GM08714 (cell line): ENCODE data around the gene IL22RA2.

ENCODE experiments used
- H3K4me3 ChIP-seq: fragments of 200-500 bp; sonication (Bioruptor generic); 2 replicates; pipeline ENCODE4 v1.5.1; 2014; ENCODE audit warnings: mild to moderate bottlenecking, low read length, inconsistent platforms
- ZNF274 ChIP-seq: IDR thresholded peaks from 2 replicates; pipeline ENCODE4 v1.6.1; 2012; ENCODE audit warnings: mild to moderate bottlenecking, low read depth, low read length

Gene IL22RA2

DNA sequence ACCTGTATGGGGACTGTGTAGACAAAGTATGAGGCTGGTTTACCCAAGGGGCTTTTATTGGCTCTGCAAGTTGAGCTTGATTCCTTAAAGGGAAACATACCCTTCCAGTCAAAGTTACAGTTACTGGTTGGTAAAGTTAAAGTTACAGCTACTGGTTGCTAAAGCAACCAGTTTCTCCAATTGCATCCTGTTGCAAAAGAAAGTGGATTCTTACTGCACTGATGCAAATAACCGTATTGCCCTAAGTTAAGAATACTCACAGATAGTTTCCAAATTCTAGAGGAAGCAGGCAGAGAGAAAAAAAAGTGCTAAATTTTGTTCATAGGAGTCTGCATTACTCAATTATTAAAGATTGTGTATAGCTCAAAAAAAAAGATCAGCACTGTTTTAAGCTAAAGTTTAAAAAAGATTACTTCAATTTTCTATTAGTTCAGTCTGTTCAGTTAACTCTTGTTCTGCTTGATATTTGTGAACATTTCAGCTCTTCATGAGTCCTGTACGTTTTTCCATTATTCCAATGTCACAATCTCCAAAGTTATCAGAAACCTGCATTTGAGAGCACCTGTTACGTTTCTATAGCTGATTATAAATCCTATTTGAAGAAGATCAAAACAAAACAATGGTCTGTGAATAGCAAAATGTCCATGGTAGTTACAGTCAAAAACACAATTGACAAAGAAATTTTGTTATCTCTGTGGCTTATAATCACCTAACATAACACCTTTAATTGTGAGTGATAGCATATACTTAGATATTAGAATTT, 8.6 kb upstream of the IL22RA2 start:
- no peak for TF ChIP-seq ZNF274
- H3K4me3 ChIP-seq, result no peak overlapping the region

DNA sequence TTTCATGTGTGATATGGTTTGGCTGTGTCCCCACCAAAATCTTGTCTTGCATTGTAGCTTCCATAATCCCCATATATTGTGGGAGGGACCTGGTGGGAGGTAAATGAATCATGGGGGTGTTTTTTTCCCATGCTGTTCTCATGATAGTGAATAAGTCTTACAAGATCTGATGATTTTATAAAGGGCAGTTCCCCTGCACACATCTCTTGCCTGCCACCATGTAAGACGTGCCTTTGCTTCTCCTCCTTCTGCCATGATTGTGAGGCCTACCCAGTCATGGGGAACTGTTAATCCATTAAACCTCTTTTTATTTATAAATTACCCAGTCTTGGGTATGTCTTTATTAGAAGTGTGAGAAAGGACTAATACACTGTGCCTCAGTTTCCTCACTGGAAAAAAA, 4.2 kb upstream of the IL22RA2 start:
- no peak overlapping the region for H3K4me3 ChIP-seq
- TF ChIP-seq ZNF274, result no peak

DNA sequence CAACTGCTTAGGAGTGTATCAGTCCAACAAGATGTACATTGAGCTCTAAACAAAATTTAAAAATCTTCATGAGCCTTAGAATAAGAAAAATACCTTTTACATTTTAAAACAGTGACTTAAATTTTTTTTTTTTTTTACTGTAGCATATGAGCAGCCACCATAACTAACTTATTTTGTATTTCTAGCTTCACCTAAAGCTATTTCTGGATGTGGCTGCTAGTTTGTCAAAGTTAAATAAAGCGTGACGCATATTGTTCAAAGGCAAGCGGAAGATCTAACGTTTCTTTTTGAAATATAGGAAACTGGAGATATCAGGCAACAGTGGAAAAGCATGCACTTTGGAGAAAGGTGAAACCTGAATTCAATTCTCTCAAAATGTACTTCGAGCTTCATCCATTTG, 3.3 kb upstream of the IL22RA2 start:
- H3K4me3 ChIP-seq, result no peak overlapping the region
- no peak for TF ChIP-seq ZNF274

GRCh38 chr6:137175868-137176245, 2.4 kb upstream of the IL22RA2 start:
- no peak for TF ChIP-seq ZNF274

GRCh38 chr6:137175157-137175867, 1.9 kb upstream of the IL22RA2 start:
- no peak overlapping the region for H3K4me3 ChIP-seq
- no peak for TF ChIP-seq ZNF274

More at GRCh38 chr6:137175868-137176245, 2.4 kb upstream of the IL22RA2 start:
- H3K4me3 ChIP-seq, result no peak overlapping the region

DNA sequence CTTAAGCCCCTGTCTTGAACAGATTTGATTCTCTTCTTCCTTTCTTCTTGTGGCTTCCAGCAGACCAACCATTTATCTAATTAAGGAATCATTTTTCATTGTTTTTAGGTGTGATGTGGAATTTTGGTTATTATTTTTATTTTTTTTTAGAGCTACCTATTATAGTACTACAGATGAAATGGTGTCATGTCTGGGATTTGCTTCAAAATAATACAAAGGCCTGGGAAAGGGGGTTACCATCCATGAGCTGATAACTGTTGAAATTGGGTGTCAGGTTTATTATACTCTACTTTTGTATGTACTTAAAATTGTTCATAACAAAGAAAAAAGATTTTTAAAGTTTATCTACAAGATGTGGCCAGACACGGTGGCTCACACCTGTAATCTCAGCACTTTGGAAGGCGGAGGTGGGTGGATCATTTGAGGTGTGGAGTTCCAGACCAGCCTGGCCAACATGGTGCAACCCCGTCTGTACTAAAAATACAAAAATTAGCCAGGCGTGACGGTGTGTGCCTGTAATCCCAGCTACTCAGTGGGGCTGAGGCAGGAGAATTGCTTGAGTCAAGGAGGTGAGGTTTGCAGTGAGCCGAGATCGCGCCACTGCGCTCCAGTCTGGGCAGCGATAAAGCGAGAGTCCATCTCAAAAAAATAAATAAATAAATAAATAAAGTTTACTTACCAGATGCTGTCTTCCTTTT, 561 bp downstream of the IL22RA2 start:
- no peak for TF ChIP-seq ZNF274

GRCh38 chr6:137171824-137172733, 1.4 kb downstream of the IL22RA2 start:
- no peak overlapping the region for H3K4me3 ChIP-seq
- TF ChIP-seq ZNF274, result no peak

More for the DNA sequence above, 561 bp downstream of the IL22RA2 start:
- no peak overlapping the region for H3K4me3 ChIP-seq

DNA sequence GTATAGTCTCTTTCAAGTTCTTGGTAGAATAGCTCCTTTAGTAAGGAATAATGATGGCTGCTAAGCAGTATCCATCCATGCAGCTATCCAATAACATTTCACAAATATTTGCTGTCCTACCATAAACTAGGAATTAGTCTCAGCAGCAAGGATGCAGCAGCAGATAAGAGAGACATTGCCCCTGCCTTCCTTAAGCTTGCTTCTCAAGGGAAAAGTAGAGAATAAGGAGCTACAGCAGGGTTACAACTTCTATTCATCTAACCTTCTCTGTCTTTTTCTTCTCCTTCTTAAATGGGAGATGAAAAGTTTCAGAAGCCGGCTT, 2.4 kb downstream of the IL22RA2 start:
- no peak overlapping the region for H3K4me3 ChIP-seq
- no peak for TF ChIP-seq ZNF274

- no peak overlapping the region for H3K4me3 ChIP-seq
- TF ChIP-seq ZNF274, result no peak
Observed at GRCh38 chr6:137170266-137171052, 3.0 kb downstream of the IL22RA2 start.

GRCh38 chr6:137167702-137168377, 5.6 kb downstream of the IL22RA2 start:
- TF ChIP-seq ZNF274, result no peak
- no peak overlapping the region for H3K4me3 ChIP-seq

GRCh38 chr6:137166247-137167098, 7.0 kb downstream of the IL22RA2 start:
- no peak overlapping the region; the same call in 1 of the 2 replicates for H3K4me3 ChIP-seq

More at GRCh38 chr6:137166247-137167098, 7.0 kb downstream of the IL22RA2 start:
- TF ChIP-seq ZNF274, result no peak
